ENCODE data around the gene LCMT1.
"Not testable (repeated sequence)": the region's sequence is repeated elsewhere in the genome, so short reads cannot be mapped to it uniquely, and the experiment has no call there.

Gene LCMT1

DNA sequence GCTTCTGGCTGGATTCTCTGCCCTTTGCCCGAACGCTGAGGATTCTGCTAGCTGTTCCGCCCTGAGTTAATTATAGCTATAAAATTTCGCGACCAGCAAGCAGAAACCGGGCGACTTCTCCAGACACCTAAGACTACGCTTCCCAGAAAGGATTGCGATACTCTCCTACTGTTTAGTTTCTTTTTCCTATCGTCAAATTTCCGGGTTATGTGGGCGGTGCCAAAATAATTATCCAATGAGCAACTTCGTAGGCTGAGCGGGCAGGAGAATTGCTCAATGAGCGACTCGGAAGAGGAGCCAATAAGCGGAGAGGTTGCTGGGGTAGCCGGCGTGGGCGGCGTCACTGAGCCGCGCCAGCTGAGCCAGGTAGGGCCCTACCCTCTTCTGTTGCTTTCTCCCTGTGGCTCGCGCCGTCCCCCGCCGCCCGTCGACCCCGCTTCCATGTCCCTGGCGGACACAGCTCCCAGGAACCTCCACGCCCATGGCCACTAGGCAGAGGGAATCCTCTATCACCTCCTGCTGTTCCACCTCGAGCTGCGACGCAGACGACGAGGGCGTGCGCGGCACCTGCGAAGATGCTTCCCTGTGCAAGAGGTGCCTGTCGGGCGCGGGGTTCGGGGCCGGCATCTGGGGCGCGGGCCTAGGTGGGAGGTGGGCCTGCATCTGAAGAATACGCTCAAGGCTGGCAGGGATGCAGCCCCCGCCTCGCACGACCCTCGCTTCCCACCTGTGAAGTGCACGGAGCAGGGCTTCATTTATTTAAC, at the start of gene LCMT1:
Gene LCMT1, plus strand, starts transcription at position 340 of the 764 bp plus-strand sequence. Its CDS starts 142 bp downstream, at position 482.
- DNase-seq (ENCODE audit: low spot score) = peak; percentile 95

DNA sequence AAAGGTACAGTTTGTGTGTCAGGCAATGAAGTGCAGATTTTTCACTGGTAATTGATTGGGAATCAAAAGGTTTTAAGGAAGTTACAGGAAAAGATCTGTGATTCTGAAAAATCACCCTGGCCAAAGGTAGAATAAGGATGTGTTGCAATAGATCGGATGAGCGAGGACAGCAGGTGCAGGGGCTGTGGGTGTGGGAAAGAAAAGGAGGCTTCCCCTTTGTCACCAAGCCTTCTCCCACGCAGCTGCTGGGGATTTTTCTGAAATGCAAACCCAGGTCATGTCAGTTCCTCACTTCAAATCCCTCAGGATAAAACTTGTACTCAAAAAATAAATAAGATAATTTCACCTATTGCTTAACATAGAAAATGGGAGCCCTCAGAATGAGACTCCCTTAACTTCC, 48.4 kb upstream of the LCMT1 start:
- no peak for DNase-seq (ENCODE audit: low spot score)

DNA sequence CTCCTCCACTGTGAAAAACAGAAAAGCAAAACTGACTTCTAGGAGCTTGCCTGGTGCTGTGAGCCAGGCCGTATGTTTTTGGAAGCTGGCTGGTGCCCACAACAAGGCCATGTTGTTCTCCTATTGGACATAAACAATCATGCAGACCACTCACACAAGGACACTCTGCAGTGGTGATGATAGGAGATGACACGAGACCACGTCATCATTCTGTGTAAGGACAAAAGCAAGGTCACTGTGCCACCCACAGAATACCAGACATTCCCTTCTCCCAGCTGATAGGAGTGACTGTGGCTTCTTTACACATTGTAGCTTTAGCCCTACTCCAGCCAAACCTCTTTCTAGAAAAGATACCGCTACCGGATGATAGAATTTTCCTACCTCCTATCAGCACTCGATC, 47.7 kb upstream of the LCMT1 start:
- DNase-seq (ENCODE audit: low spot score) = no peak

DNA sequence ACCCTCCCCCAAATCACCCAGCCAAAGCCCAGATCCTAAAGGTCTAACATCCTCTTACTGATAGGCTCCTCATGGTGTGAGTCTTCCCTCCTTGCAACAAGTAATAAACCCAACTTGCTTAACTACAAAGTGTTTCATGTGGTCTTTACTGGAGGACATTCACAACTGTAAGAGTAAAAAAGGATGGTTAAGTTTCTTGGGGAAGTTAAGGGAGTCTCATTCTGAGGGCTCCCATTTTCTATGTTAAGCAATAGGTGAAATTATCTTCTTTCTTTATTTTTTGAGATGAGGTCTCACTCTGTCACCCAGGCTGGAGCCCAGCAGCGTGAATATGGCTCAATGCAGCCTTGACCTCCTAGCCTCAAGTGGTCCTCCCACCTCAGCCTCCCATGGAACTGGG, 47.3 kb upstream of the LCMT1 start:
- not testable (repeated sequence) for DNase-seq (ENCODE audit: low spot score)

DNA sequence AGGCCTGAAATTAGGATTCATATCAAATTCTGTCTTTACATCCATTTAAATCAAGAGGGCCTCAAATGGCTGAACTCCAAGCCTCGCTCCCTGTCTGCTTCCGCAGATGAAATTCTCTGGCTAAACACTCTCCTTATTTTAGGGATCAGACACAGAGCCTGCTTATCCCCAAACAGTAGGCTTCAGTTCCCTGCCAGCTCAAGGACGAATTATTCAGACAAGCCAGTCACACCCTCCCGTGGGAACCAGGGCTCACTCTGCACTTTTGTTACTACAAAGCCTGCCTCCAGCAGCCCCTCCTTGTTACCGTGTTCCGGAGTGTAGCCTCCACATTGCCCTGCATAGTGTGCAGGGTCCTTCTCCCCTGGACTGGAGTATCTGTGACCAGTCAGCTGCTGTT, 46.6 kb upstream of the LCMT1 start:
- DNase-seq (ENCODE audit: low spot score) = no peak

DNA sequence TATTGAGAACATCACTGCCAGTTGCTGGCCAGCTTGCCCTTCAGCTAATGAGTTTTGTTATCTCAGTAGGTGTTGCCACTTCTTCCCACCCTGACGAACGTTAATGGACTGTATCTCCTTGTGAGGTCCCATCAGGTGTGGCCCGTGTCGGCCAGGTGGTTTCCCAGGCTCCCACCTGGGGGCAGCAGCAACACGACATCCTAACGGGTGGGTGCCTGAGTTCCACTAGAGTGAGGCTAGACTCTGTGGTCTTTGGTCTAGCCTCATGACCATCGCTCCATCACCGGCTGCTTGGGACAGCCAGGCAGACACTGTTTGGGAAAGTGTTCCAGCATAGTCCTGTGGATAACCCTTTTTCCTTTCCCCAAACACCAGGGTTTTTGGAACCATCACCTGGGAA, 45.6 kb upstream of the LCMT1 start:
- no peak for DNase-seq (ENCODE audit: low spot score)

DNA sequence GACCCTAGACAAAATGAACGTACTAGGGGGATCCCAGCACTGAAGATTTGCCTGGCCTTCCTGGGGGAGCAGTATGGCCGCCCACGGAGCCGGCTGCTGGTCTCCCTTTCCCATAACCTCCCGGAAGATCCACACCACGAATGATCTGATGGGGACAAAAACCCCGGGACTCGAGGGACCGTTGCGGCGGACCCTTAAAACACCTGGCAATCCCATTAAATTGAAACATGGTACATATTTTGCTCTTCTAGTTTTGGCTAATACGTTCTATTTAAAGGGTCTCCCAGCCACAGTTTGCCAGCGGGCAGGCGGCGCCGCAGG, 45.2 kb upstream of the LCMT1 start:
- no peak for DNase-seq (ENCODE audit: low spot score)

DNA sequence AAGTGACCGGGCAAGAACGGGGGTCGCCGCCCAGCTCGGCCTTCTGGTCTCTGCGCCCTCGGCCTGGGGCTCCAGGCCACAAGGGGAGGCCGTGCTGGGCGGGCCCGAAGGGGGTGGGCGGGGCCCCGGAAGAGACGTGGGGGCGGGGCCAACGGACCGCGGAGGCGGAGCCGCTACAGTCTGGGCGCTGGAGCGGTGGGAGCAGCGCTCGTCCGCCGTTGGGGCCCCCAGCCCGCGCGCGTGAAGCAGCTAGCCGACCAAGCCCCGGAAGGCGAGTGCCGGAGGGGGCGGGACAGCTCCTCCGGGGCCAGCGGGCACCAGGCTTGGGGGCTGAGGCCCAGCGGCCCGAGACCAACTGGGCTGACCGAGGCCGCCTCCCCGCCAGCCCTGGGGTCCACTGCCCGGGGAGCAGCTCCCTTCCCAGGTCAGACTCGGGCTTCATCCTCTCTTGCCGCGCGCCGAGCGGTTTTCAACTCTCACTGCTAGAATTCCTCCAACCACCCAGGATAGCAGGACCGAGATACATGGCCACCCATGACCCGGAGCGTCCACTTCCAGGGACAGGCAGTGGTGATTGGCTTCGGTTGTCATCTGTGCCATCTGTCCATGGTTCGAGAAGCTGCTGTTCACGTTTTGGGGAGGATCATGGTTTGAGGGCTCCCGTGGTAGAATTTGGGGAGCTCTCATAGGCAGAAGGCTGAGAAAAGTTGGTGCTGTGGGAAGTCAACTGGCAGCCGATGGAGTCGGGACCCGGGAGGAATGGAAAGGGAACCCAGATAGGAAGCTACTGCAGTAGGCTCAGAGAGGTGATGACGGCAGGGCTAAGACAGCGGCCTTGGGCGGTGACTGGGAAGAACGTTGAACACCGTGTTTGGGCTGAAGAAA, 44.6 kb upstream of the LCMT1 start:
- peak; percentile 85 for DNase-seq (ENCODE audit: low spot score)

DNA sequence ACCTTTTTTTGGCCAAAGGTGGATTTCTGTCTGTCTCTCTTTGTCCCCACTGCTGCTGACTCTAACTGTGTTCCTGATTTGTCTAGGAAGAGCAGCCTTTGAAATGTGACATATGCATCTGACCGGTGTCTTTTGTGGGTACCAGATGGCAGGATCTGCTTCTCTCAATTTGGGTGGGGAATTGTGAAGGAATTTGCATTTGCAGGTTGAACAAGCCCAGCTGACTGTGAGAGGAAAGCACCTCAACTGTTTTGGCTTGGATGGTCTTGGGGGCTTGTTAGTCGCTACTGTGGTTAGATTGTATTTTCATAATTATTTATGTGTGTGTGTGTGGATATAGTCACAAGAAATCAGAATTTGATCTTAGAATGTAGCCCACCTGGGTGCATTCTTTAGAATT, 37.7 kb upstream of the LCMT1 start:
- DNase-seq (ENCODE audit: low spot score) = no peak

DNA sequence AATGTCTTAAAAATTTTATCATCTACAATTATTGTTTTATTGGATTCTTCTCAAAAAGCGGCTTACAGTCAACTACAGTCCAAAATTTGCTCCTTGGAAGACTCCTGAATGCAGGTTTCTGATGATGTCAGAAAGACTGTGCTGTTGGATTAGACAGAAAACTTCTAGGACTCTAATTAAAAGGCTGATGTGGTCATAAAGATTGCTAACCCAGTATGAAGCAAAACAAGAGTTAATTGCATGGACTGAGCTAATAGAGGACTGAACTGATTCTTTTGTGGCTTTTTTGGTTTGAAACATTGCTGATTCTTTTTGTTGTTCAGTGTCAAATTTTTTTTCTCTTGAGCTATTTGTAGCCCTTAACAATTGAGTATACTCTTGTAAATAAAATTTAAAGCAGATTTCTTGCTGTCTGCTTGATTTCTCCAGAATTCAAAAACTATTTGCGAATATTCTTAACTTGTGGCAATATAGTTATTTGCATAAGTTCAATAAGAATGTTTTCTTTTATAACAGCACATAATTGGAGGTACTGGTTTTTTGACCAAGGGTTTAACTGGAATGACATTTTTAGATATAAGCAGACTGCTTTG, 33.1 kb upstream of the LCMT1 start:
- DNase-seq (ENCODE audit: low spot score) = no peak

DNA sequence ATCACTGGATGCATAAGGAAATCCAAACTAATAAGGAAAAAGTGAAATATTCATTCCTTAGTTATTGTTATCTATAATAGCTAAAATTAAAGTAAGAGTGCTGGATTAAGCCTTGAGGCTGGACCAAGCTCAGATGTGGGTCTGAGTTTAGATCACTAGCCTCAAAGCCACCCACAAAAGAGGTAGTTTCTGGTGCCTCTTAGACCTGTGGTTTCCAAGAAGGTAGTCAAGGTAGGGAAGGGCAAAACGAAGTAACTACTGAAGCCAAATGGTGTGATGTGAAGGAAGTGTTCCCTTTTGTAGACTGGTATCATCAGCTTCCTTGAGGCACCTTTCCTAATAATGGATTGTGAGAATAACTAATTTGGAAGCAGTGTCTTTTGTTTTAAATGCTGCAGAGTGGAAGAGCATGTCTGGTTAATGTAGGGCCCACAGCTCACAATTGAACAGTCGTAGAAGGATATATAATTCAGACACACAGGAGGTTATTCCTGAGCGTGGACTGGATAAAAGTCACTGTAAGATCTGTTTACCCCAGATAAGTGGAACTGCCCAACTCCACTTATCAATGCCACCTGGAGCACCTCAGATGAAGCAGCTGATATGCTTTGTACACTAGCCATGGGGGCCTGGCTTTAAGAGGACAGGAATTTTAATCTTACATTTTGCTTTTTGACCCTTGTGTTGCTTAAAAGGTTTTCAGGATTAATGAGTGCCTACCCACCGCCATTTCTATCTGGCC, 31.7 kb upstream of the LCMT1 start:
- no peak for DNase-seq (ENCODE audit: low spot score)

DNA sequence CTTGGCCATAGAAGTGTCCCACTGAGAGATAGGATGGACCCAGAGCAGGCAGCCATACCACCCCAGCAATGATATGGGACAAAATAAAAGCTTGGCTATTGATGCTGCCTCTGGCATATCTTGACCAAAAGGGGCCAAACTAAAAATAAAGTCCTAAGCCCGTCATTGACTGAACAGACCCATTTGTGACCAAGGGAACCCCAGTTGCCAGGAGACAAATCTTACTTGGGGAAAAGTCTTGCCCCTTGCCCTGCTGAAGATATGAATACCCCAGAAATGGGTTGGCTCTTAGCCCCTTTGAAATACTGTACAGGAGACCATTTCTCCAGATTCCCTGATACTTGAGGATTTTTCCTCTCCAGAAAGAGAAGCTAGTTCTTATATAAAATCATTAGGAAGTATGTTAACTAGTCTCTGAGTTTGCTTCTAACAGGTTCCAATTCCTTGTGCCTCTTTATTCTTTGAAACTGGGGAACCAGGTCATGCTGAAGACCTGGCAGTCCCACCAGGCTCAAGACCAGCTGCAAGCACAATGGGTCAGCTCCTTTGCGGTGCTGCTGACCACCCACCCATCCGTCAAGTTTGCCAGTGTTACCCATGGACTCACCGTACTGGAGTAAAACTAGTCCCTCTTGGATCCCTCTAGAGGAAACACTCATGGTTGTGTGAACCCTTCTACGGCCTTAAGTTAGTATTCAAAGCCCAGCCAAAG, 31.0 kb upstream of the LCMT1 start:
- no peak for DNase-seq (ENCODE audit: low spot score)

DNA sequence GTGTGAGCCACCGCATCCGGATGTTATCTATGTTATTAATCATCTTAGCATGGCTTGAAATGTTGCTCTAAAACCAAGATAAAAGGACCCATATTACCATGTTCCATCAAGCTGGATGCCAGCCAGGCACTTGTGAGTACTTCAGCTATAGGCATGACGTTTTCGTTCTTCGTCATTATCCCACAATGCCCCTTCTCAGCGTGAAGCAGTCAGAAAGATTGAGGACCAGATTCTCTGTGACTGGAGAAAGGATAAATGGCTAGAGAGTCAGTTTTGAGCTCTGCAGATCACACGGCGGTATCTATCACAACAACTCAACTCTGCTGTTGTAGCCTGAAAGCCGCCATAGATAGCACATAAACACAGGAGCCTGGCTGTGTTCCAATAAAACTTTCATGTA, 29.8 kb upstream of the LCMT1 start:
- DNase-seq (ENCODE audit: low spot score) = no peak

DNA sequence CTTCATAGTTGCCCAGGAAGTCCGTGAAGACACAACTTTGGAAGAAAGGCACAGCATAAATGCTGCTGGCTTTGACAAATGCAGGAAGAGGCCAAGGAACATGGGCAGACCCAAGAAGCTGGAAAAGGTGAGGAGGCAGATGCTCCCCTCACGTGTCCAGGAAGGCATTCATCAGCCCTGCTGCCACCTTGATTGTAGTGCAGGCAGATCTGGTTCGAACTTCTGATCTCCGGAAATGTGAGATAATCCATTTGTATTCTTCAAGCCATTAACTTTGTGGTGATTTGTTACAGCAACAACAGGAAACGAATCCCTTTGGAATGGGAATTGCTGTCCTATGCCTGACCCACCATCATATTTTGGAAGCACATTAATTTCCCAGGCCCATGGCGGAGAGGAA, 28.5 kb upstream of the LCMT1 start:
- no peak for DNase-seq (ENCODE audit: low spot score)

DNA sequence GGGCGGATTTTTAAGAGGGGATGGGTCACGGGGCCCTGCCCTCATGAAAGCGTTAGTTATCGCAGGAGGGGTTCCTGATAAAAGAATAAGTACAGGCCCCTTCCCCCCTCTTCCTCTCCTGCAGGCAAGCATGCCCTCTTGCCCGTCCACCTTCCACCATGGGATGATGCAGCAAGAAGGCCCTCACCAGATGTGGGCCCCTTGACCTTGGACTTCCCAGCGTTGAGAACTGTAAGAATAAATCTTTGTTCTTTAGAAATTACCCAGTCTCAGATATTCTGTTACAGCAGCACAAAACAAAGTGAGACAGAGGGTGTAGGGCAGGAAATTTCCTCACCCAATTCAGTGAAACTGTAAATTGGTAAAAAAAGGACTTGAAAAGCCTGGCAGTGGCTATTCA, 27.8 kb upstream of the LCMT1 start:
- no peak for DNase-seq (ENCODE audit: low spot score)

DNA sequence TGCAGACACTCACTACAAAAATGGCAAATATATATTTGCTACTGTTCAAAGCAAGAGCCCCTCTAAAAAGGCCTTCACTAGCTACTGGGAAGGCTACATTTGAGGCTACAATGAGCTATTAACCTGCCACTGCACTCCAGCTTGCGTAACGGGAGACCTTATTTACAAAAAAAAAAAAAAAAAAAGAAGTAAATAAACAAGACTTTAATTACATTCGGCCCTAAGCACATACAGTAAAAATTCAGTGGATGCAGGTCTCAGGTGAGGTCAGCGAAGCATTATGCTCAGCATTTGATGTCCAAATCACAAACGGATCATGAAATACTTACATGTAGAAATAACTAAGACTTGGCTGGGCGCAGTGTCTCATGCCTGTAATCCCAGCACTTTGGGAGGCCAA, 26.7 kb upstream of the LCMT1 start:
- no peak for DNase-seq (ENCODE audit: low spot score)

DNA sequence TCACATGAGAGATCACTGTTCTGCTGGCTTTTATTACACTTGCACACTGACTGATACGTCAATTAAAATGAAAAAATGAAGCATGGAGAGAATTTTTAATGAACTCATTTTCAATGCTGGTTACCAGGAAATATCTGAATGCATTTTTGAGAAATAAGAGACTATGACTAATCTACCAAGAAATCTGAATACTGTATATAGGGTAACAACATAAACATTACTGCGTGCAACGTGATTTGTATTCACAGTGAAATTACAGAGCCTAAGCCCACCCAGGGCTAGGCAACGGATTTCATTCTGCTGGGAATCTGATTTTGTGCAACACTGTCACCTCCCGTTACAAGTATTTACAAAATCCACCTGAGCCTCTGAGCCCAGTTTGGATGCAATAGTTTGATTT, 23.8 kb upstream of the LCMT1 start:
- no peak for DNase-seq (ENCODE audit: low spot score)

DNA sequence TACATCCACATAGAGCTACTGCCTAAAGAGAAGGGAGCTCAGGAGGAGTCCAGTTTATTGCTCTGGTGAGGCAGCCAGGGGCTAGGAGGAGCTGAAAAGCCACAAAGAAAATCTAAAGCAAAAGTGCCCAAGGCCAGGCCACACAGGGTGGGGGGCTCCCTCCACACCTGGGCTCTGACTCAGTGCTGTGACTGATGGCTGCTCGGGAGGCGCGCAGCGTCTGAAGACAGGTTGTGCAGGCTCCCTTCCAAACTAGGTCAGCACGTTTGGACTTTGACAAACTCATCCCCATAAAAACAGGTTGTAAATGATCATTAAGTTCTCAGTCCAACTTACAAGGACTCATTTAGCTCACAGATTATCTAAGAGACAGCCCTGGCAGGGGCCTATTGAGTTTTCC, 22.2 kb upstream of the LCMT1 start:
- DNase-seq (ENCODE audit: low spot score) = no peak

DNA sequence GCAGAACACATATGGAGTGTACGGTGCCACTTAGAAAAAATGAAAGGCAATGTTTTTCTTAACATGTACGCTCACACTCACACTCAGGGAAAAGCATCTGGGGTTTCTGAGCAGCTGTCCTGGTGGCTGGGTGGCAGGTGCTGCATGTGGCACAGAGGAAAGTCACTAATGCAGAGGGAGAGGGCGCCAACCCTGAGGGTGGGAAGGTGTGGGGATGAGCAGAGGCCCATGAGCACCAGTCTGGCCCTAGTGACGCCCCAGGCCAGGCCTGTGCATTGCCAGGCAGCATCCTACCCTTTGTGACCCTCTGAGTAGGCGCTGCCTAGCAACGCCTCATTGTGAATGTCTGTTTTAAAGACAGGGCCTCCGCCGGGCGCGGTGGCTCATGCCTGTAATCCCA, 19.1 kb upstream of the LCMT1 start:
- DNase-seq (ENCODE audit: low spot score) = no peak

DNA sequence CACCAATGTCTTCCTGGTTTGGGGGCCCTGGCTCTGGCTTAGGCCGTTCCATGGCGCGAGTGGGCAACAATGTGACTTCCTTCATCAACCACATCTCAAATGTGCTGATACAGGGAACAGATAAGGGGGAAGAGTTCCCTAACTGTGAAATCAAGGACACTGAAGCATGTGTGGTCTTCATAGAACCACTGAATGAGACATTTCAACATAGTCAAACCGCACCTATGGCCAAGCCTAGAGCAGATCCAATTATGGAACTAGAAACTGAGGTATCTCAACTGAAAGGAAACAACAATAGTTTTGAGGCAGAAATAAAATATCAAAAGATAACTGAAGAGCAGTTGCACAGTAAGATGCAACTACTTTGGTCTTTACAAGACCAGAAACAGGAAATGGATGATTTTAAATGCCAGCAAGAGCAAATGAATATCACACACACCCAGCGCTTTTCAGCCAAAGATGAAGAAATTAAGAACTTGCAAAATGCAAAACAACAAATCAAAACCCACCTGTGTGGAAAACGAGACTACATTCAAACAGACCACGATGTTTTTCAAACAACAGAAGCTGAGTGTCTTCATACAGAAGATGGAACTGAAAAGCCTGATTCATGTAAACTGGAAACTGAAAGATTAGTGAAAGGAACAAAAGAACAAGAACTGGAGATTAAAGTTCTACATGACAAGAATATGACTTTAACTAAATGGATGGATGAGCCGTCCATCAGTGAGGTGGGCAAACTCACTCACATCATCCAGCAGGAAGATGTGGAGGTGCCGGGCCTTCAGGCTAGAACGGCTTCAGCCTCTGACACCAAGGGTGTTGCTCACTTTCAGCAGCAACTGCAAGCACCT, 18.1 kb upstream of the LCMT1 start:
- DNase-seq (ENCODE audit: low spot score) = no peak

DNA sequence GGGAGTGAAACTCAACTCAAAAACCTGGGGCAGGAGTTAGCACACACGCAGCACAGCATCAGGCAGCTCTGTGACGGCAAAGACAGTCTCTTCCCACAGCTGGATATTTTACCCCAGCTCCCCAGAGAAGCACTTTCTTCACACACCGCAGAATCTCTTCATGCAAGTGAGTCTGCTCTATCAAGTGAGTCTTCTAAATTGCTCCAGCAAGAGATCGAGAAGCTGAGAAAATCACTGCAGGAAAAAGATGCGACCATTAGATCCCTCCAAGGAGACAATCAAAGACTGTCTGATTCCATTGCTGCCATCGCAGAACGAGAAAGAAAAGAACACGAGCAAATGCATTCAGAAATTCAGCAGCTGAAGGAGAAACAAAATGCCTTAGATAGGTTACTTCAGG, 16.9 kb upstream of the LCMT1 start:
- no peak for DNase-seq (ENCODE audit: low spot score)
